GM12878 (cell line): Measurements from ENCODE around the gene DERL2. TPM values are rescaled to one million over a fixed set of nuclear protein-coding genes. Genes with fewer than 3 reads are reported as not detected.

Source experiments
- ATAC-seq: fragments of 200-7000 bp; cut with Tn5 transposase; 3 replicates; pipeline ENCODE4 v1.9.1; 2020; ENCODE audit warnings: mild to moderate bottlenecking, moderate library complexity
- BruUV-seq: library from RNA; stranded (reverse); fragments of 400-500 nt; replicated peaks from 2 replicates; lab custom pipeline; 2021; lab: Mats Ljungman, UMichigan
- CTCF ChIA-PET: fragments of 300-600 bp; sonication (Branson Sonifier 250); formaldehyde crosslinking; extraction: SDS; loops from one replicate; lab custom pipeline; 2021; ENCODE audit warnings: inconsistent platforms; lab: Yijun Ruan, JAX
- POLR2A ChIA-PET: fragments of 350-600 bp; formaldehyde crosslinking; extraction: SDS; loops from one replicate; lab custom pipeline; 2021; ENCODE audit warnings: inconsistent platforms; lab: Charles Lee
- RAD21 ChIA-PET: fragments of 300-600 bp; sonication (Branson Sonifier 250); formaldehyde crosslinking; loops from one replicate; lab custom pipeline; 2023; ENCODE audit warnings: antibody characterized with exemption; ENCODE audit not compliant: unreplicated experiment; lab: Charles Lee
- SMC1A ChIA-PET: fragments of 300-600 bp; sonication (Branson Sonifier 250); formaldehyde crosslinking; loops from one replicate; lab custom pipeline; 2023; ENCODE audit not compliant: unreplicated experiment, uncharacterized antibody; lab: Charles Lee
- DNase-seq: peaks from one replicate; pipeline ENCODE4 v3.0.0-alpha.2; 2011; ENCODE audit warnings: low read depth, low spot score
- FAIRE-seq: peaks from 3 replicates; lab custom pipeline; 2011; peaks lifted over from hg19 to GRCh38; lab: Jason Lieb, UNC
- H2AFZ ChIP-seq: 2 replicates; pipeline ENCODE4 v1.6.0; 2011; ENCODE audit warnings: low read depth, low read length, control low read depth; ENCODE audit not compliant: control insufficient read depth
- H3K27ac ChIP-seq: 2 replicates; pipeline ENCODE4 v1.5.1; 2011; ENCODE audit warnings: control low read depth; ENCODE audit not compliant: control insufficient read depth, insufficient read depth
- H3K27me3 ChIP-seq, 2 experiments: replicated peaks in 1 of 2; 2 replicates each; pipeline versions ENCODE4 v1.6.0 to v1.6.1; 2011; ENCODE audit warnings: low read length in 1 of 2; ENCODE audit not compliant: control insufficient read depth in 2 of 2, insufficient read depth in 2 of 2
- H3K36me3 ChIP-seq, 2 experiments: 2 replicates each; pipeline ENCODE4 v1.5.1; 2011; ENCODE audit warnings: low read length in 1 of 2; ENCODE audit not compliant: control insufficient read depth in 2 of 2, insufficient read depth in 2 of 2
- H3K4me1 ChIP-seq: 2 replicates; pipeline ENCODE4 v1.6.1; 2011; ENCODE audit warnings: mild to moderate bottlenecking, low read length, moderate library complexity, mixed read lengths; ENCODE audit not compliant: control insufficient read depth, insufficient read depth
- H3K4me2 ChIP-seq: 2 replicates; pipeline ENCODE4 v1.6.0; 2011; ENCODE audit warnings: control low read depth; ENCODE audit not compliant: control insufficient read depth, insufficient read depth
- H3K4me3 ChIP-seq: fragments of 200-600 bp; sonication (generic); 2 replicates; pipeline ENCODE4 v1.5.1; 2016
- H3K79me2 ChIP-seq: 2 replicates; pipeline ENCODE4 v1.6.0; 2011; ENCODE audit warnings: low read length; ENCODE audit not compliant: control insufficient read depth, insufficient read depth
- H3K9ac ChIP-seq: 2 replicates; pipeline ENCODE4 v1.8.0; 2011; ENCODE audit warnings: low read length, control low read depth, mixed read lengths; ENCODE audit not compliant: control insufficient read depth, insufficient read depth
- H3K9me3 ChIP-seq: replicated peaks from 3 replicates; pipeline ENCODE4 v1.5.1; 2011; ENCODE audit warnings: mild to moderate bottlenecking, low read length; ENCODE audit not compliant: control insufficient read depth, insufficient read depth
- H4K20me1 ChIP-seq: 2 replicates; pipeline ENCODE4 v1.6.0; 2011; ENCODE audit not compliant: control insufficient read depth, insufficient read depth
- BHLHE40 ChIP-seq, 2 experiments: fragments of 450-650 bp in 1 of 2; IDR thresholded peaks; 2 replicates each; pipeline ENCODE4 v1.6.1; 2011 to 2017; ENCODE audit warnings: low read depth in 2 of 2, borderline replicate concordance in 1 of 2, improper control_type of control experiment in 1 of 2, low read length in 1 of 2, mild to moderate bottlenecking in 1 of 2
- ETV6 ChIP-seq, 2 experiments: fragments of 450-650 bp in 1 of 2; IDR thresholded peaks in 1 of 2; conservative IDR thresholded peaks in 1 of 2; 2 replicates each; pipeline ENCODE4 v1.6.1; 2014; ENCODE audit warnings: antibody characterized with exemption in 1 of 2, borderline replicate concordance in 1 of 2, low read depth in 1 of 2, mild to moderate bottlenecking in 1 of 2, moderate library complexity in 1 of 2
- GABPA ChIP-seq: IDR thresholded peaks from 2 replicates; pipeline ENCODE4 v1.6.1; 2014; ENCODE audit warnings: antibody characterized with exemption, low read depth, mild to moderate bottlenecking, inconsistent platforms
- HCFC1 ChIP-seq: fragments of 150-350 bp; IDR thresholded peaks from 2 replicates; pipeline ENCODE4 v1.6.1; 2014; ENCODE audit warnings: low read length
- HDAC2 ChIP-seq: fragments of 200-600 bp; sonication (generic); IDR thresholded peaks from 2 replicates; pipeline ENCODE4 v1.6.1; 2017
- MEF2B ChIP-seq: fragments of 450-650 bp; IDR thresholded peaks from 2 replicates; pipeline ENCODE4 v1.6.1; 2018; ENCODE audit warnings: mild to moderate bottlenecking, moderate library complexity; ENCODE audit not compliant: partially characterized antibody, poor library complexity, severe bottlenecking
- MTA2 ChIP-seq: fragments of 450-650 bp; IDR thresholded peaks from 2 replicates; pipeline ENCODE4 v1.6.1; 2016; ENCODE audit warnings: low read depth, mild to moderate bottlenecking, moderate library complexity
- NFYA ChIP-seq: IDR thresholded peaks from 2 replicates; pipeline ENCODE4 v1.6.1; 2011; ENCODE audit warnings: low read depth, mild to moderate bottlenecking, low read length, improper control_type of control experiment, borderline replicate concordance
- PRDM15 ChIP-seq: fragments of 450-650 bp; formaldehyde crosslinking; IDR thresholded peaks from 2 replicates; pipeline ENCODE4 v1.4.0; 2020; ENCODE audit warnings: mild to moderate bottlenecking, moderate library complexity
- SUZ12 ChIP-seq: fragments of 200-600 bp; sonication (generic); IDR thresholded peaks from one replicate; pipeline ENCODE4 v1.6.1; 2018; ENCODE audit warnings: antibody characterized with exemption, mild to moderate bottlenecking; ENCODE audit not compliant: unreplicated experiment
- TARDBP ChIP-seq: IDR thresholded peaks from 2 replicates; pipeline ENCODE4 v1.6.1; 2016; ENCODE audit warnings: borderline replicate concordance
- TCF12 ChIP-seq: IDR thresholded peaks from 2 replicates; pipeline ENCODE4 v1.6.1; 2011; ENCODE audit warnings: low read depth, mild to moderate bottlenecking, low read length
- WRNIP1 ChIP-seq: IDR thresholded peaks from 2 replicates; pipeline ENCODE4 v1.6.1; 2011; ENCODE audit warnings: low read depth, low read length, improper control_type of control experiment, borderline replicate concordance
- ZBED1 ChIP-seq: IDR thresholded peaks from 2 replicates; pipeline ENCODE4 v1.6.1; 2016; ENCODE audit warnings: borderline replicate concordance
- ZNF274 ChIP-seq: IDR thresholded peaks from one replicate; pipeline ENCODE4 v1.8.0; 2011; ENCODE audit not compliant: insufficient read length, insufficient read depth
- WGBS: methylation state at CpG from one replicate; pipeline ENCODE4 v1.1.6; 2016; ENCODE audit warnings: low lambda C conversion rate; ENCODE audit not compliant: insufficient replicate concordance, insufficient coverage; ENCODE audit errors: missing lambda C conversion rate; 5-methylcytosine and 5-hydroxymethylcytosine counted together
- in situ Hi-C: fragments of 300-500 bp; cut with MboI; formaldehyde crosslinking; loops from 9 replicates; pipeline ENCODE4 v1.14.3; 2018; ENCODE audit warnings: mixed read lengths
- intact Hi-C: fragments of 100-400 bp; cut with micrococcal nuclease; formaldehyde crosslinking; loops from one replicate; pipeline ENCODE4 v1.14.2; 2022; ENCODE audit not compliant: unreplicated experiment
- polyA plus RNA-seq, 11 experiments: library from polyadenylated mRNA; depleted of rRNA in 4 of 11; unstranded in 6 of 11; stranded (reverse) in 5 of 11; fragments of >200 nt; fragmentation: Nextera tagmentation in 4 of 11; fragmentation: Illumina TruSeq in 1 of 11; extraction: Ambion mirVana in 4 of 11; extraction: Trizol in 1 of 11; gene quantifications; 1 replicate in 1 of 11; 2 replicates in 10 of 11; pipeline versions ENCODE4 v1.2.1 to v1.2.3, GENCODE V29; 2011 to 2016; ENCODE audit warnings: inconsistent platforms in 2 of 11, missing spikeins in 2 of 11, low read depth in 1 of 11
- total RNA-seq, 4 experiments: library from RNA; depleted of rRNA in 3 of 4; stranded (reverse); fragments of >200 nt in 3 of 4; fragmentation: Illumina TruSeq in 1 of 4; extraction: Trizol in 1 of 4; gene quantifications; 2 replicates each; pipeline versions ENCODE4 v1.2.1 to v1.2.3, GENCODE V29; 2013 to 2021

Gene DERL2
- total and polyA plus RNA-seq, 10 of the 15 experiments (the other 5 are each of a cell fraction or from before 2014, with no cell fraction given), result 40.5 to 236 (median 69.3) TPM

DNA sequence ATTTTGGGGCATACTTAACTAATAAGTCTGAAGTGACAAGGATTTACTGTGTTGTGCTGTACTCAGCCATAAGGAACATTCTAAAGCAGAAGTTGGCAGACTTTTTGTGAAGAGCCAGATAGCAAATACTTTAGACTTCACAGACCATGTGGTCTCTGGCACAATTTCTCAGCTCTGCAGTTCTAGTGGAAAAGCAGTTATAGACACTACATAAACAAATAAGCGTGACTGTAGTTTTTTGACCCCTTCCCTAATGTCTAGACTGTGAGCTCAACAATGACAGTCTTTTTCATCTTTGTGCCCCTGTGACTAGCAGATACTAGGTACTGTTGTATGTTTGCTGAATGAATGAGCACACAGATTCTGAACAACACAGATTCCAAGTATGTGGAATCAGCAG lies 61.1 kb downstream of the DERL2 start:
- Histone ChIP-seq H3K36me3 (peaks cover 6 to 21% of the 10 kb centered on the region in 2 experiments), H3K4me2 (no peak overlapping the region), H4K20me1 (no peaks in the 10 kb centered on the region; the same call in 1 of the 2 replicates), H3K4me1 (peaks cover 4% of the 10 kb centered on the region; the same call in 1 of the 2 replicates), H2AFZ (no peak overlapping the region)
- ATAC-seq, result no peak
- intact Hi-C loops, result no loop called here
- 100% methylated on average over 1 of the region's 1 CpG for WGBS
- CTCF ChIA-PET, result interaction anchor here (1.8 kb wide), 1 partner anchor 14 kb away, joined by 9 read pairs; the partner anchor contains the start of gene C1QBP
- SMC1A ChIA-PET, result no interaction called here
- no peak for TF ChIP-seq MTA2
- no peak for TF ChIP-seq HDAC2
- no peak for TF ChIP-seq BHLHE40 (IDR thresholded peaks at IDR 0.05; ENCODE audit: borderline replicate concordance in 1 of 2, low read depth in 2 of 2, low read length in 1 of 2)
- TF ChIP-seq NFYA, result no peak
- no peak for TF ChIP-seq TCF12
- no peak for TF ChIP-seq SUZ12
- no peak for TF ChIP-seq WRNIP1
- TF ChIP-seq ETV6 (conservative IDR thresholded peaks at IDR 0.05 in 1 of 2, IDR thresholded peaks at IDR 0.05 in 1 of 2; ENCODE audit: borderline replicate concordance in 1 of 2, low read depth in 1 of 2), result no peak
- TF ChIP-seq GABPA, result no peak
- no peak for TF ChIP-seq MEF2B
- TF ChIP-seq TARDBP, result no peak
- TF ChIP-seq HCFC1, result no peak
- TF ChIP-seq ZBED1, result no peak
- no peak for TF ChIP-seq ZNF274
- TF ChIP-seq PRDM15 (CRISPR knock-in tag), result no peak
- TF ChIP-seq, all 136 proteins: peak for 0
- H3K9ac ChIP-seq, result no peak overlapping the region
- H3K9me3 ChIP-seq, result no peaks in the 10 kb centered on the region
- H3K4me3 ChIP-seq, result no peak overlapping the region
- ChIA-PET POLR2A (interaction anchor here (0.6 kb wide), 1 partner anchor 230 kb away, joined by 5 read pairs; no protein-coding TSS in a partner anchor), RAD21 (no interaction called here)
- no peak overlapping the region for H3K27ac ChIP-seq
- H3K79me2 ChIP-seq, result peaks cover 25% of the 10 kb centered on the region
- in situ Hi-C loops, result no loop called here
- no peak for FAIRE-seq
- no TSS peak for BruUV-seq
- no peak for DNase-seq
- no peaks in the 10 kb centered on the region for H3K27me3 ChIP-seq
